Activated B cell treated with CpG ODN at 0.5 μM for 24 hours (primary cell): ENCODE measurements around the gene SCFD2. TPM values are rescaled to one million over a fixed set of nuclear protein-coding genes. Genes with fewer than 3 reads are reported as not detected.

Experiments
- ATAC-seq: fragments of 200-7000 bp; cut with Tn5 transposase; one replicate; pipeline ENCODE4 v1.10.0; 2021; ENCODE audit warnings: low read depth, mild to moderate bottlenecking, moderate library complexity
- CTCF ChIA-PET: fragments of 350-600 bp; sonication (Branson Sonifier 250); formaldehyde crosslinking; loops from one replicate; lab custom pipeline; 2021; ENCODE audit warnings: antibody characterized with exemption; lab: Charles Lee
- POLR2A ChIA-PET: fragments of 350-600 bp; sonication (Branson Sonifier 250); formaldehyde crosslinking; loops from one replicate; lab custom pipeline; 2021; ENCODE audit warnings: antibody characterized with exemption; lab: Charles Lee
- DNase-seq: peaks from one replicate; pipeline ENCODE4 v3.0.0; 2022
- H3K27ac Mint-ChIP-seq: one replicate; pipeline ENCODE4 v1.8.0; 2020; ENCODE audit warnings: mixed read lengths
- H3K27me3 Mint-ChIP-seq: one replicate; pipeline ENCODE4 v1.8.0; 2021; ENCODE audit warnings: mixed read lengths
- H3K36me3 Mint-ChIP-seq: one replicate; pipeline ENCODE4 v1.8.0; 2021; ENCODE audit warnings: low read depth, mixed read lengths
- H3K4me1 Mint-ChIP-seq: one replicate; pipeline ENCODE4 v1.8.0; 2021; ENCODE audit warnings: mixed read lengths
- H3K4me3 Mint-ChIP-seq: one replicate; pipeline ENCODE4 v1.8.0; 2020; ENCODE audit warnings: mild to moderate bottlenecking, mixed read lengths
- H3K9me3 Mint-ChIP-seq: one replicate; pipeline ENCODE4 v1.8.0; 2020; ENCODE audit warnings: mixed read lengths
- intact Hi-C: fragments of 100-400 bp; cut with micrococcal nuclease; formaldehyde crosslinking; loops from one replicate; pipeline ENCODE4 v1.15.1; 2024
- total RNA-seq: library from RNA; stranded (reverse); gene quantifications from 2 replicates; pipeline ENCODE4 v1.2.3, GENCODE V29; 2022
- TF ChIP-seq, protein P1 (sequence below): fragments of 200-600 bp; IDR thresholded peaks from one replicate; pipeline ENCODE4 v1.8.0; 2022; ENCODE audit warnings: antibody characterized with exemption, mild to moderate bottlenecking

The SCFD2 gene
- total RNA-seq, 1 donor from 2014 or later, result 46.6 TPM

- peaks cover 27% of the 10 kb centered on the region for H3K36me3 Mint-ChIP-seq
- POLR2A ChIA-PET, result no interaction called here
- TF ChIP-seq, protein P1, sequence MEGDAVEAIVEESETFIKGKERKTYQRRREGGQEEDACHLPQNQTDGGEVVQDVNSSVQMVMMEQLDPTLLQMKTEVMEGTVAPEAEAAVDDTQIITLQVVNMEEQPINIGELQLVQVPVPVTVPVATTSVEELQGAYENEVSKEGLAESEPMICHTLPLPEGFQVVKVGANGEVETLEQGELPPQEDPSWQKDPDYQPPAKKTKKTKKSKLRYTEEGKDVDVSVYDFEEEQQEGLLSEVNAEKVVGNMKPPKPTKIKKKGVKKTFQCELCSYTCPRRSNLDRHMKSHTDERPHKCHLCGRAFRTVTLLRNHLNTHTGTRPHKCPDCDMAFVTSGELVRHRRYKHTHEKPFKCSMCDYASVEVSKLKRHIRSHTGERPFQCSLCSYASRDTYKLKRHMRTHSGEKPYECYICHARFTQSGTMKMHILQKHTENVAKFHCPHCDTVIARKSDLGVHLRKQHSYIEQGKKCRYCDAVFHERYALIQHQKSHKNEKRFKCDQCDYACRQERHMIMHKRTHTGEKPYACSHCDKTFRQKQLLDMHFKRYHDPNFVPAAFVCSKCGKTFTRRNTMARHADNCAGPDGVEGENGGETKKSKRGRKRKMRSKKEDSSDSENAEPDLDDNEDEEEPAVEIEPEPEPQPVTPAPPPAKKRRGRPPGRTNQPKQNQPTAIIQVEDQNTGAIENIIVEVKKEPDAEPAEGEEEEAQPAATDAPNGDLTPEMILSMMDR, result no peak
- no peaks in the 10 kb centered on the region for H3K9me3 Mint-ChIP-seq
- CTCF ChIA-PET, result no interaction called here
- no peak overlapping the region for H3K27ac Mint-ChIP-seq
- intact Hi-C loops, result no loop called here
- no peaks in the 10 kb centered on the region for H3K4me1 Mint-ChIP-seq
- no peak for ATAC-seq
- DNase-seq, result no peak
- H3K27me3 Mint-ChIP-seq, result no peaks in the 10 kb centered on the region
- no peak overlapping the region for H3K4me3 Mint-ChIP-seq
These were observed 228.4 kb downstream of the SCFD2 start for GRCh38 chr4:53137468-53137867.

DNA sequence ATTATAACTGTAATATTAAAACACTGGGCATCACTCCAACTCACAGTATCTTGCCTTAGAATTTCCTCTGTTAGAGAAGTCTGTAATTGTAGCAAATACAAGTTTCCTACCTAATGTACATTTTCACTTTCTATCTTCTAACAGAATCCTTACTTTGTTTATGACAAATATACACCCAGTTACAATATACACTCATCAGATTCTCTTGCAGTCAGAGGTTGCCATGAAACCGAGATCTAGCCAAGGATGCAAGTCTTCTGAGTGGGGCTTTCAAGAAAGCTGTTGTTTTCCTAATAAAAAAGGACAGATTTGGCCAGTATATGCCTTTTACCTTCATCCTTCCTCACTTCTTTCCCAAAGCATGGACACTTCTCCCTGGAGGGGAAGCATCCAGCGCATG, 228.9 kb downstream of the SCFD2 start:
- intact Hi-C loops, result no loop called here
- TF ChIP-seq, protein P1, result no peak
- H3K36me3 Mint-ChIP-seq, result peaks cover 22% of the 10 kb centered on the region
- no peak for ATAC-seq
- H3K27ac Mint-ChIP-seq, result no peak overlapping the region
- no peak overlapping the region for H3K4me3 Mint-ChIP-seq
- H3K4me1 Mint-ChIP-seq, result no peaks in the 10 kb centered on the region
- no peak for DNase-seq
- H3K27me3 Mint-ChIP-seq, result no peaks in the 10 kb centered on the region
- ChIA-PET POLR2A (no interaction called here), CTCF (no interaction called here)
- no peaks in the 10 kb centered on the region for H3K9me3 Mint-ChIP-seq

- TF ChIP-seq, protein P1, result no peak
- ChIA-PET CTCF (no interaction called here), POLR2A (interaction anchor here (0.6 kb wide), 1 partner anchor 316 kb away, joined by 3 read pairs; no protein-coding TSS in a partner anchor)
- H3K4me1 Mint-ChIP-seq, result no peaks in the 10 kb centered on the region
- no peaks in the 10 kb centered on the region for H3K27me3 Mint-ChIP-seq
- DNase-seq (no peak), ATAC-seq (no peak)
- no peaks in the 10 kb centered on the region for H3K9me3 Mint-ChIP-seq
- H3K4me3 Mint-ChIP-seq, result no peak overlapping the region
- peaks cover 20% of the 10 kb centered on the region for H3K36me3 Mint-ChIP-seq
- no peak overlapping the region for H3K27ac Mint-ChIP-seq
- intact Hi-C loops, result no loop called here
These were observed 233.5 kb downstream of the SCFD2 start for GRCh38 chr4:53132132-53132891.

DNA sequence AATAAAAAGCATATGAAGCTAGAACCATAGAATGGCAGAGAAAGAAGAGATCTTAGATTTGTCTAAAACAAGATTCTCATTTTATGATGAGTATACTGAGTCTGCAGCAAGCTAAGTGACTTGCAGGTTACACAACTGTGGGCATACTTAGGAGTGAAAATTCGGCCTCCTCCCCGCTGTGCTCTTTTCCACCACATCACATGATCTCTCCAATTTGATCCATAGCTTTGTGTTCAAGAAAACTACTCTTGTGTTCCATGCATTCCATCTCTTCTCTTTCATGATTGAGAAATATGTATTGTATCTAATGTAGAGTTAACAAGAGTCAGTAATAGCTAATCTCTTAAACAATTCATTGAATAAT, 234.3 kb downstream of the SCFD2 start:
- CTCF ChIA-PET, result interaction anchor here (0.8 kb wide), 1 partner anchor 84 kb away, joined by 3 read pairs; no protein-coding TSS in a partner anchor
- Mint-ChIP-seq H3K4me3 (no peak overlapping the region), H3K27me3 (no peaks in the 10 kb centered on the region), H3K27ac (no peak overlapping the region), H3K9me3 (no peaks in the 10 kb centered on the region), H3K36me3 (peaks cover 21% of the 10 kb centered on the region), H3K4me1 (no peaks in the 10 kb centered on the region)
- POLR2A ChIA-PET, result no interaction called here
- no peak for DNase-seq
- intact Hi-C loops, result no loop called here
- TF ChIP-seq, protein P1, result no peak
- no peak for ATAC-seq

- Mint-ChIP-seq H3K4me3 (no peak overlapping the region), H3K27me3 (no peaks in the 10 kb centered on the region), H3K9me3 (no peaks in the 10 kb centered on the region), H3K4me1 (no peaks in the 10 kb centered on the region), H3K36me3 (peaks cover 21% of the 10 kb centered on the region), H3K27ac (no peak overlapping the region)
- ChIA-PET CTCF (interaction anchor here (0.8 kb wide), 1 partner anchor 83 kb away, joined by 3 read pairs; no protein-coding TSS in a partner anchor), POLR2A (no interaction called here)
- TF ChIP-seq, protein P1, result no peak
- DNase-seq (no peak), ATAC-seq (no peak)
- intact Hi-C loops, result no loop called here
These were observed 234.8 kb downstream of the SCFD2 start for GRCh38 chr4:53130896-53131561.
